ENCODE results near the gene ADAP1.
A peak's percentile ranks its signal among the peaks of the same experiment; 100 is the strongest.

Gene ADAP1

DNA sequence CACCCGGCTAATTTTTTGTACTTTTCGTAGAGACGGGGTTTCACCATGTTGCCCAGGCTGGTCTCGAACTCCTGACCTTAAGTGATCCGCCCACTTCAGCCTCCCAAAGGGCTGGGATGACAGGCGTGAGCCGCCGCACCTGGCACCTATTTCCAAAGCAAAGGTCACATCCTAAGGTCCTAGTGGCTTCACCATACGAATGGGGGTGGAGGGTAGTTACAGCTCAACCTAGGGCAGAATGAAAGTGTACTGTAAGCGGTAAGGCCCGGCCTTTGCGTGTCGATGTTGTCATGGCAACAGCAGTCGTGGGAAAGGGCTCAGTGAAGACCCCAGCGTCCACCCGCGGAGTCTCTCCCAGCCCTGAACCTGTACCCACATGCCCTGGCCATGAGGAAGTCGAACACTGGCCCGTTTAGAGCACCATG, 22.4 kb upstream of the ADAP1 start:
- TF ChIP-seq, protein P1, sequence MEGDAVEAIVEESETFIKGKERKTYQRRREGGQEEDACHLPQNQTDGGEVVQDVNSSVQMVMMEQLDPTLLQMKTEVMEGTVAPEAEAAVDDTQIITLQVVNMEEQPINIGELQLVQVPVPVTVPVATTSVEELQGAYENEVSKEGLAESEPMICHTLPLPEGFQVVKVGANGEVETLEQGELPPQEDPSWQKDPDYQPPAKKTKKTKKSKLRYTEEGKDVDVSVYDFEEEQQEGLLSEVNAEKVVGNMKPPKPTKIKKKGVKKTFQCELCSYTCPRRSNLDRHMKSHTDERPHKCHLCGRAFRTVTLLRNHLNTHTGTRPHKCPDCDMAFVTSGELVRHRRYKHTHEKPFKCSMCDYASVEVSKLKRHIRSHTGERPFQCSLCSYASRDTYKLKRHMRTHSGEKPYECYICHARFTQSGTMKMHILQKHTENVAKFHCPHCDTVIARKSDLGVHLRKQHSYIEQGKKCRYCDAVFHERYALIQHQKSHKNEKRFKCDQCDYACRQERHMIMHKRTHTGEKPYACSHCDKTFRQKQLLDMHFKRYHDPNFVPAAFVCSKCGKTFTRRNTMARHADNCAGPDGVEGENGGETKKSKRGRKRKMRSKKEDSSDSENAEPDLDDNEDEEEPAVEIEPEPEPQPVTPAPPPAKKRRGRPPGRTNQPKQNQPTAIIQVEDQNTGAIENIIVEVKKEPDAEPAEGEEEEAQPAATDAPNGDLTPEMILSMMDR (IDR thresholded peaks at IDR 0.05; ENCODE audit: insufficient read depth, low read depth, low read length, missing control alignments), result no peak
- no peak for DNase-seq (ENCODE audit: low read depth)
- no peak overlapping the region for H3K4me3 ChIP-seq (ENCODE audit: low read length)

DNA sequence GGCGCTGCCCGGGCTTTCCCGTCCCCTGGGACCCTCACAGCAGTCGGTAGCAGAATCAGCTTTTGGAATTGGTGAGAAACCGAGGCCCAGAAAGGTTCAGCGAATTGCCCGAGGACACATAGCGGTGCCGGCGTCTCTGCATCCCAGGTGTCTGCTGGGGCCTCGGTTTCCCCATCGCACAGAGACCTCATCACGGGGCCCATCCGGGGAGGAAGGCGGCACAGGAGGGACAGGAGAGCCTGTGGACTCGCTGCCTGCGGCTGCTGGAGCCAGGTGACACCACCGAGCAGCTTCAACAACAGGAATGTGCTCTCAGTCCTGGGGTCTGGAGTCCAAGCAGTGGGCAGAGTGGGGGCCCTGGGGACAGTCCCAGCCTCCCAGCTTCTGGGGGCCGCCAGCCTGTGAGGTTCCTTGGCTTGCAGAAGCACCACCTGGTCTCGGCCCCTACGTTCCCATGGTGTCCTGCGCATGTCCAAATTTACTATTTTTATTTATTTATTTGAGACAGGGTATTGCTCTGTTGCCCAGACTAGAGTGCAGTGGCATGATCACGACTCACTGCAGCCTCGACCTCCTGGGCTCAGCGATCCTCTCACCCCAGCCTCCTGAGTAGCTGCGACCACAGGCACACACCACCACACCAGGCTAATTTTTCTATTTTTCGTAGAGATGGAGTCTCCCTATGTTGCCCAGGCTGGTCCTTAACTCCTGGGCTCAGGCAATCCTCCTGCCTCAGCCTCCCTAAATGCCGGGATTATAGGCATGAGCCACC, 21.4 kb upstream of the ADAP1 start:
- TF ChIP-seq, protein P1 (IDR thresholded peaks at IDR 0.05; ENCODE audit: insufficient read depth, low read depth, low read length, missing control alignments), result no peak
- no peak for DNase-seq (ENCODE audit: low read depth)
- H3K4me3 ChIP-seq (ENCODE audit: low read length), result peak overlapping the region; percentile 87

DNA sequence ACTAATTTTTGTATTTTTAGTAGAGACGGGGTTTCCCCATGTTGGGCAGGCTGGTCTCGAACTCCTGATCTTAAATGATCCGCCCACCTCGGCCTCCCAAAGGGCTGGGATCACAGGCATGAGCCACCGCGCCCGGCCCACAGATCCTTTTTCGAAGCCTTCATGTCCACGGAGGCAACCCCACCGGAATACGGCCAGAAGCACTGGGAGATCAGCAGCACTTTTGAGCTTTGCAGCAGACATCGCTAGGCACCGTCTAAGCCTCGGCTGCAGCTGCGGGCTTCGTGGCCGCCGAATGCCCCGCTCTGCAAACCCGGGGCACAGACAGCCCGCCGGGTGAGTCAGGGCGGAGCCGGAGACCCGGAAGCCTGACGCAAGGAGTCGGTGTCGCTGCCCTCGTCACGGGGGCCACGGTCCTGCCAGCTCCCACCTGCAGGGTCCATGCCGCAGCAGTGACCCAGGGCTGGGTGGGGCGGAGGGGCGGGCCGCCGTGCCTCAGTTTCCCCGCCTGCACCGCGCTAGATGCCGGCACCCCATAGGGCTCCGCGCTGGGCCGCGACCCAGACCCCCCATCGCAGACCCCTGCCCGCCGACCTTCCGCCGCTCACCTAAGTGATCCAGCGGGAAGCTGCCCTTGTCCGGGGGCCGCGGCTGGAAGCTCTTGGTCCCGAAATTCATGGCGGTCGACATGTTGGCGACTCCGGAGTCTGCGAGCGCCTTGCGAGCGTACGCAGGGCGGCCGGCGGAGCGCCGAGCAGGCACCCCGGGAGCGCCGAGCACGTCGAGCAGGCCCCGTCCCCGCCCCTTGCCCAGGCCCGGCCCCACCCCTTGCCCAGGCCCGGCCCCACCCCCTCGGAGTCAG, 20.6 kb upstream of the ADAP1 start, which contains the start of gene COX19:
COX19 (minus strand) TSS at position 730 of the 862 bp plus-strand sequence; CDS start at position 690, 40 bp downstream.
- peak within 1 kb of the TSS; percentile 87 for H3K4me3 ChIP-seq (ENCODE audit: low read length)
- TF ChIP-seq, protein P1 (IDR thresholded peaks at IDR 0.05; ENCODE audit: insufficient read depth, low read depth, low read length, missing control alignments), result no peak
- DNase-seq (ENCODE audit: low read depth), result peak; percentile 92

DNA sequence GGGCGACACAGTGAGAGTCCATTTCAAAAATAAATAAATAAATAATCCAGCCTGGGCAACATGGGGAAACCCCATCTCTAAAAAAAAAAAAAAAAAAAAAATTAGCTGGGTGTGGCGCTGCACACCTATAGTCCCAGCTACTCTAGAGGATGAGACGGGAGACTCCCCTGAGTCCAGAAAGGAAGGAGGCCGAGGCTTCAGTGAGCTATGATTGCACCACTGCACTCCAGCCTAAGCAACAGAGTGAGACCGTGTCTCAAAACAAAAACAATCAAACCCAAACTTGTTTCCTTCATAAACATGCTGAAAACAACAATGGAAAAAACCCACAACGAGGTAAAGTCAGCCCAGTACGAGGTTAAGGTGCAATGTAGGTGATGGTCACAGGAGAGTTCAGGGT, 19.7 kb upstream of the ADAP1 start:
- peak; percentile 61 for DNase-seq (ENCODE audit: low read depth)
- TF ChIP-seq, protein P1 (IDR thresholded peaks at IDR 0.05; ENCODE audit: insufficient read depth, low read depth, low read length, missing control alignments), result no peak
- peak overlapping the region; percentile 87 for H3K4me3 ChIP-seq (ENCODE audit: low read length)

DNA sequence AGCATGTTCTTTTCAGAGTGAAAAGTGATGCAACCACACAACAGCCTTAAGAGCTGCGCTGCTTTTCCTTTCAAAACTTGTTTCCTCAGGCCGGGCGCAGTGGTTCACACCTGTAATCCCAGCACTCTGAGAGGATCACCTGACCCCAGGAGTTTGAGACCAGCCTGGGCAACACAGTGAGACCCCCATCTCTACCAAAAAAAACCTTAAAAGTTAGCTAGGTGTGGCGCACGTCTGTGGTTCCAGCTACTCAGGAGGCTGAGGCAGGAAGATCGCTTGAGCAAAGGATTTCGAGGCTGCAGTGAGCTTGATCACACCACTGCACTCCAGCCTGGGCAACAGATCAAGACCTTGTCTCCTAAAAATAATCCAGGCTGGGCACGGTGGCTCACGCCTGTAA, 18.8 kb upstream of the ADAP1 start:
- H3K4me3 ChIP-seq (ENCODE audit: low read length), result no peak overlapping the region
- DNase-seq (ENCODE audit: low read depth), result no peak
- TF ChIP-seq, protein P1 (IDR thresholded peaks at IDR 0.05; ENCODE audit: insufficient read depth, low read depth, low read length, missing control alignments), result no peak

DNA sequence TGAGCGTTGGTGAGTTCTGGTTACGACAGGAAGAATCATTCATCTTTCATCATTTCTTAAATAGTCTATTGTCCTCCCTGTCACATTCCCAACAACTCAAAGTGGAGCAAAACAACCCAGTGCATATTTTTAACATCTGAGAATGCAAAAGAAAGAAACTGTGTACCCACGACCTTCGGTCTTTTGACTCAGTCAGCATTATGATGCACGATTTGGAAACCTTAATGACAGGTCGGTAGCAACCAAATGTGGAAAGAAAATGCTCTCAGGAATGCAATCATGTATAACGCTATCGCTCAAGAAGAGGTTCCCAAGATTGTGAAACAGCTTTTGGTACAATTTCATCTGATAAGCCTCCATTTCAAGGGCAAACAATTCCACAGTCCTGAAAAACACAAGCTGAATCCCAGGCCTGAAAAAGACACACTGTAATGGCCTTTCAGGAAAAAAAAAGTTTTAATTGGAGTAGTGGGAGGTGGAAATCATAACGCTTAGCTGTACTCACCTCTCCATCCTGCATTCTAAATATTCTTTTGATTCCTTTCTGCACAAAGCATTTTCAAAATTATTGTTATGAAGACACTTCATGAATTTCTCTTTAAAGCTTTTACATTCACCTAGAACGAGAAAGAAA, 18.3 kb upstream of the ADAP1 start:
- TF ChIP-seq, protein P1 (IDR thresholded peaks at IDR 0.05; ENCODE audit: insufficient read depth, low read depth, low read length, missing control alignments), result no peak
- H3K4me3 ChIP-seq (ENCODE audit: low read length), result no peak overlapping the region
- DNase-seq (ENCODE audit: low read depth), result no peak

Measured in epithelial cell of esophagus (primary cell).